Liver (tissue), 9 donors: ENCODE data around the gene NXPH2. TPM values are rescaled to one million over a fixed set of nuclear protein-coding genes. Genes with fewer than 3 reads are reported as not detected.

ENCODE experiments used
- DNase-seq: peaks from one replicate; pipeline ENCODE4 v3.0.0-alpha.2; 2017; ENCODE audit warnings: low spot score
- H3K27ac ChIP-seq, 2 donors: one replicate each; pipeline ENCODE4 v1.7.0; 2013; ENCODE audit warnings: inconsistent platforms in 2 of 2, low read length in 2 of 2, control low read depth in 1 of 2, low read depth in 1 of 2, mild to moderate bottlenecking in 1 of 2
- H3K27me3 ChIP-seq, 4 donors: one replicate each; pipeline versions ENCODE4 v1.6.1 to v1.7.0; 2013; ENCODE audit warnings: low read length in 3 of 4, inconsistent platforms in 1 of 4, mild to moderate bottlenecking in 1 of 4, moderate library complexity in 1 of 4; ENCODE audit not compliant: control insufficient read depth in 4 of 4, insufficient read depth in 4 of 4
- H3K36me3 ChIP-seq, 4 donors: one replicate each; pipeline versions ENCODE4 v1.6.1 to v1.7.0; 2013; ENCODE audit warnings: low read length in 3 of 4, mild to moderate bottlenecking in 3 of 4, low read depth in 1 of 4, moderate library complexity in 1 of 4; ENCODE audit not compliant: control insufficient read depth in 4 of 4, insufficient read depth in 3 of 4
- H3K4me1 ChIP-seq, 4 donors: one replicate each; pipeline versions ENCODE4 v1.6.1 to v1.7.0; 2013; ENCODE audit warnings: low read length in 3 of 4, mild to moderate bottlenecking in 3 of 4, moderate library complexity in 1 of 4; ENCODE audit not compliant: control insufficient read depth in 4 of 4, insufficient read depth in 4 of 4
- H3K4me3 ChIP-seq, 3 donors: one replicate each; pipeline versions ENCODE4 v1.6.1 to v1.7.0; 2013; ENCODE audit warnings: low read length in 3 of 3, control low read depth in 1 of 3, low read depth in 1 of 3, mild to moderate bottlenecking in 1 of 3
- H3K9ac ChIP-seq, 2 donors: one replicate each; pipeline ENCODE4 v1.7.0; 2013; ENCODE audit warnings: low read length in 2 of 2, mild to moderate bottlenecking in 2 of 2, moderate library complexity in 2 of 2, control low read depth in 1 of 2, low read depth in 1 of 2
- H3K9me3 ChIP-seq, 4 donors: one replicate each; pipeline versions ENCODE4 v1.6.1 to v1.7.0; 2013; ENCODE audit warnings: low read length in 3 of 4; ENCODE audit not compliant: control insufficient read depth in 4 of 4
- ATF3 ChIP-seq: IDR thresholded peaks from 2 replicates; pipeline ENCODE4 v1.6.1; 2016; ENCODE audit warnings: antibody characterized with exemption
- CTCF ChIP-seq: fragments of 150-350 bp; IDR thresholded peaks from 2 replicates; pipeline ENCODE4 v1.5.1; 2017; ENCODE audit warnings: improper control_type of control experiment, low read depth, low read length; ENCODE audit not compliant: missing input control
- EGR1 ChIP-seq, 2 donors: IDR thresholded peaks; 2 replicates each; pipeline ENCODE4 v1.6.1; 2016 to 2018; ENCODE audit warnings: antibody characterized with exemption in 2 of 2, low read depth in 2 of 2
- FOXA1 ChIP-seq: IDR thresholded peaks from 2 replicates; pipeline ENCODE4 v1.6.1; 2016; ENCODE audit warnings: antibody characterized with exemption
- FOXA2 ChIP-seq: IDR thresholded peaks from 2 replicates; pipeline ENCODE4 v1.6.1; 2016; ENCODE audit warnings: antibody characterized with exemption
- GABPA ChIP-seq, 2 donors: IDR thresholded peaks in 1 of 2; conservative IDR thresholded peaks in 1 of 2; 2 replicates each; pipeline ENCODE4 v1.6.1; 2016; ENCODE audit warnings: antibody characterized with exemption in 2 of 2, mild to moderate bottlenecking in 1 of 2, moderate library complexity in 1 of 2
- HNF4A ChIP-seq, 2 donors: conservative IDR thresholded peaks; 2 replicates each; pipeline ENCODE4 v1.6.1; 2016; ENCODE audit warnings: antibody characterized with exemption in 2 of 2, mild to moderate bottlenecking in 2 of 2
- HNF4G ChIP-seq: IDR thresholded peaks from 2 replicates; pipeline ENCODE4 v1.6.1; 2016; ENCODE audit warnings: antibody characterized with exemption
- JUND ChIP-seq, 2 donors: IDR thresholded peaks; 2 replicates each; pipeline ENCODE4 v1.6.1; 2016; ENCODE audit warnings: antibody characterized with exemption in 2 of 2
- NR2F2 ChIP-seq: IDR thresholded peaks from 2 replicates; pipeline ENCODE4 v1.6.1; 2016; ENCODE audit warnings: antibody characterized with exemption
- RAD21 ChIP-seq, 2 donors: IDR thresholded peaks; 2 replicates each; pipeline ENCODE4 v1.6.1; 2016; ENCODE audit warnings: antibody characterized with exemption in 2 of 2, mild to moderate bottlenecking in 2 of 2
- REST ChIP-seq: IDR thresholded peaks from 2 replicates; pipeline ENCODE4 v1.6.1; 2016; ENCODE audit warnings: antibody characterized with exemption, mild to moderate bottlenecking
- RXRA ChIP-seq, 2 donors: IDR thresholded peaks; 2 replicates each; pipeline ENCODE4 v1.6.1; 2017 to 2018; ENCODE audit warnings: antibody characterized with exemption in 2 of 2, mild to moderate bottlenecking in 1 of 2
- SP1 ChIP-seq: IDR thresholded peaks from 2 replicates; pipeline ENCODE4 v1.6.1; 2018; ENCODE audit warnings: antibody characterized with exemption, mild to moderate bottlenecking
- TAF1 ChIP-seq: conservative IDR thresholded peaks from 2 replicates; pipeline ENCODE4 v1.6.1; 2016; ENCODE audit warnings: antibody characterized with exemption, mild to moderate bottlenecking
- YY1 ChIP-seq: IDR thresholded peaks from 2 replicates; pipeline ENCODE4 v1.6.1; 2016; ENCODE audit warnings: antibody characterized with exemption, mild to moderate bottlenecking
- ZBTB33 ChIP-seq: IDR thresholded peaks from 2 replicates; pipeline ENCODE4 v1.6.1; 2016; ENCODE audit warnings: antibody characterized with exemption
- WGBS: extraction: QIAGEN DNeasy Blood & Tissue Kit; methylation state at CpG from one replicate; pipeline ENCODE4 v1.1.7; 2013; 5-methylcytosine and 5-hydroxymethylcytosine counted together
- polyA plus RNA-seq, 2 donors: library from polyadenylated mRNA; stranded (reverse) in 1 of 2; unstranded in 1 of 2; fragments of 200-250 nt in 1 of 2; fragments of >200 nt in 1 of 2; fragmentation: Nextera tagmentation in 1 of 2; extraction: Ambion mirVana in 1 of 2; gene quantifications; one replicate each; pipeline versions ENCODE4 v1.2.1 to v1.2.3, GENCODE V29; 2013 to 2015
- total RNA-seq, 2 donors: library from RNA; depleted of rRNA; stranded (reverse); fragments of >200 nt; gene quantifications; one replicate each; pipeline ENCODE4 v1.2.3, GENCODE V29; 2014
- TF ChIP-seq, protein P1 (sequence below): IDR thresholded peaks from 2 replicates; pipeline ENCODE4 v1.6.1; 2016; ENCODE audit warnings: antibody characterized with exemption
- donor health status: healthy.
- donor health status: healthy.
- donor health status: healthy.
- donor health status: healthy.
- donor health status: healthy.

Gene NXPH2
- total and polyA plus RNA-seq, 4 donors, result 0.15 to 0.19 TPM; not detected in 2

DNA sequence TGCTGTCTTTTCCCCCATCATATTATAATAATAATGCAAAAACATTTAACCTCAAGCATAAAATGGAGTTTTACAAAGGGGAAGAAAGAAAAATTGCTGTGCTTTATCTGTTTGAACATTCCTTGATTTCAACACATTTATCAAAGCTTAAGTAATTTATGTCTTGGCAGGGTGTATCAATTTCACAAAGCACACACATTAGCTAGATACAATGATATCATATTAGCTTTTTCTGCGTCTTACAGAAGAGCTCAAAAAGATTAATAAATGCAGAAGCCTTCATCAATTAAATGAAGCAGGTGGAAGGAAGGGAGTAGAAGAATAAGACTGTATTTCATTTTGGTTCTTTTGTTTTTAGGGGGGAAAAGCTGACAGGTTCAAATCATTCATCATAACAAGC lies 103.0 kb downstream of the NXPH2 start:
- Histone ChIP-seq H3K4me1 (peaks cover 0 to 4% (median under 1%) of the 10 kb centered on the region in 4 donors), H3K27ac (no peak overlapping the region), H3K4me3 (no peak overlapping the region), H3K36me3 (no peaks in the 10 kb centered on the region), H3K27me3 (peaks cover 0 to 2% (median 0%) of the 10 kb centered on the region in 4 donors), H3K9ac (no peak overlapping the region), H3K9me3 (no peaks in the 10 kb centered on the region)
- 32% methylated on average over 1 of the region's 1 CpG for WGBS
- TF ChIP-seq NR2F2 (no peak), HNF4A (conservative IDR thresholded peaks at IDR 0.05) (no peak), FOXA1 (no peak), GABPA (IDR thresholded peaks at IDR 0.05 in 1 of 2, conservative IDR thresholded peaks at IDR 0.05 in 1 of 2) (no peak)
- DNase-seq, result no peak

DNA sequence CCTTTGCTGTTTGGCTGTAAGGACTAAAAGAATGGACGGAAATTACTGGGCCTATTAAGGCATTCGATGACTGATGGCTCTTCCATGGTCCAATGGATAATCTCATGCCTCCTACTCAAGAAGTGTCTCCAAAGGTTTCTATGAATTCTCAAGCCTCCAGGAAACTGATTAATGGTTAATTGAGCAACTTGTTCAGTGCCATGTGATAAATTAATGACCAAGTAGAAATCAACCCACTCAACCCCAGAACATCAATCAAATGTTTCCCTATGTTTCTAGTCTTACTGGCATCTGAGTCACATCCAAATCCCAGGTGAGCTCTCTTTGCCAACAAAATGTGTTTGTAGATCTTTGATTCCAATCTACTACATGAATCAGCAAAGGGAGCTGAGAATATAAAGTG lies 103.6 kb downstream of the NXPH2 start:
- no peak overlapping the region for H3K9ac ChIP-seq
- no peak overlapping the region for H3K4me3 ChIP-seq
- no peaks in the 10 kb centered on the region for H3K36me3 ChIP-seq
- 90% methylated on average over 2 of the region's 2 CpGs for WGBS
- no peaks in the 10 kb centered on the region for H3K9me3 ChIP-seq
- no peak for DNase-seq
- TF ChIP-seq TAF1, result no peak
- no peak for TF ChIP-seq EGR1 (IDR thresholded peaks at IDR 0.05; ENCODE audit: low read depth in 2 of 2)
- no peak for TF ChIP-seq ATF3
- no peak for TF ChIP-seq JUND (IDR thresholded peaks at IDR 0.05)
- no peak for TF ChIP-seq NR2F2
- TF ChIP-seq SP1, result no peak
- TF ChIP-seq RAD21 (IDR thresholded peaks at IDR 0.05), result no peak
- TF ChIP-seq FOXA1, result no peak
- H3K4me1 ChIP-seq, result peaks cover 0 to 4% (median under 1%) of the 10 kb centered on the region in 4 donors
- H3K27me3 ChIP-seq, result peaks cover 0 to 2% (median under 1%) of the 10 kb centered on the region in 4 donors
- no peak overlapping the region for H3K27ac ChIP-seq

DNA sequence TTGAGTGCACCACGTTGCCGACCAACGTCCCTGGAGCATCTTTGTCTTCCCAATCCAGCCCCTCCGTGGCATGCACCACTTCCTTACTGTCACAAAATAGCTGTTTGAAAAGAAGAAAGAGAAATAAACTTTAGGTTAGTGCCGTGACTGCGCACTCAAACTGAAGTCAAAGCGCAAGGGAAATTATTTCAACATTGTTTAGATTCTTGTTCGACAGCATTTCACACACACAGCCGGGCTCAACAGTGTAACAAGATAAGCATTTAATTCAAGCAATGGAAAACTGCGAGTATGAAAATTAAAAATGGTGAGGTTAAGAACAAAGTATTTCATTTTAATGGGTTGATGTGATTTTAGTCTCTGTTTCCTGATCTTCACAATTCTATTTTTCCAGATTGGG lies 108.6 kb downstream of the NXPH2 start:
- H3K4me1 ChIP-seq, result no peaks in the 10 kb centered on the region
- H3K9ac ChIP-seq, result no peak overlapping the region
- no peak for TF ChIP-seq CTCF
- TF ChIP-seq FOXA2, result no peak
- TF ChIP-seq SP1, result no peak
- TF ChIP-seq YY1, result no peak
- TF ChIP-seq TAF1, result no peak
- no peak for TF ChIP-seq GABPA (IDR thresholded peaks at IDR 0.05 in 1 of 2, conservative IDR thresholded peaks at IDR 0.05 in 1 of 2)
- no peak for TF ChIP-seq NR2F2
- no peak for TF ChIP-seq HNF4A (conservative IDR thresholded peaks at IDR 0.05)
- no peak for TF ChIP-seq HNF4G
- no peak for TF ChIP-seq JUND (IDR thresholded peaks at IDR 0.05)
- TF ChIP-seq ZBTB33, result no peak
- TF ChIP-seq EGR1 (IDR thresholded peaks at IDR 0.05; ENCODE audit: low read depth in 2 of 2), result no peak
- TF ChIP-seq RAD21 (IDR thresholded peaks at IDR 0.05), result no peak
- TF ChIP-seq ATF3, result no peak
- TF ChIP-seq REST, result no peak
- TF ChIP-seq, protein P1, sequence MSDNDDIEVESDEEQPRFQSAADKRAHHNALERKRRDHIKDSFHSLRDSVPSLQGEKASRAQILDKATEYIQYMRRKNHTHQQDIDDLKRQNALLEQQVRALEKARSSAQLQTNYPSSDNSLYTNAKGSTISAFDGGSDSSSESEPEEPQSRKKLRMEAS, result no peak
- TF ChIP-seq RXRA (IDR thresholded peaks at IDR 0.05), result no peak
- TF ChIP-seq FOXA1, result no peak
- H3K36me3 ChIP-seq, result no peaks in the 10 kb centered on the region
- DNase-seq, result no peak
- H3K27ac ChIP-seq, result no peak overlapping the region
- no peaks in the 10 kb centered on the region for H3K9me3 ChIP-seq
- no peak overlapping the region for H3K4me3 ChIP-seq
- WGBS, result 86% methylated on average over 10 of the region's 10 CpGs
- H3K27me3 ChIP-seq, result peaks cover 0 to 5% (median 0%) of the 10 kb centered on the region in 4 donors
